ENCODE data around the gene FTO. TPM values are rescaled to one million over a fixed set of nuclear protein-coding genes. Genes with fewer than 3 reads are reported as not detected.

Gene FTO
- total and polyA plus RNA-seq, 2 of the 8 experiments (the other 6 are each of a cell fraction or from before 2014, with no cell fraction given) = 34.5 to 59.8 TPM

DNA sequence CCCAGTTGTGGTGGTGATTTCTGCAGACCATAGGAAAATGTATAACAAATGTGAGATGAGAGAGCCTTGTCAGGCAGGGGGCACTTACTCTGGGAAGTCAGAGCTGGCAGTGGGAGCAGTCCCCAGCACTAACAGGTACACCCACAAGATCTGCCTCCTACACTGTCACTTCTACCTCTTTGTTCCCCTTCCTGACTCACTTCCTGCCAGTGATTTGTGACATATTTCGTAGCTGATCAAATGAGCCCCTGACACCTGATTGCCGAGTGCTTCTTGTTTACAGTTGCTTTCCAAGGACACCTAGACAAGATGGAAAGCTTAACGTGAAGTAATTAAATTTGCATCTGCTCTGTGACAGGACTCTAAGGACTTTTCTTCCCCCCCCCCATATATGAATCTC lies 40.5 kb downstream of the FTO start (continued):
- TF ChIP-seq, protein P1, sequence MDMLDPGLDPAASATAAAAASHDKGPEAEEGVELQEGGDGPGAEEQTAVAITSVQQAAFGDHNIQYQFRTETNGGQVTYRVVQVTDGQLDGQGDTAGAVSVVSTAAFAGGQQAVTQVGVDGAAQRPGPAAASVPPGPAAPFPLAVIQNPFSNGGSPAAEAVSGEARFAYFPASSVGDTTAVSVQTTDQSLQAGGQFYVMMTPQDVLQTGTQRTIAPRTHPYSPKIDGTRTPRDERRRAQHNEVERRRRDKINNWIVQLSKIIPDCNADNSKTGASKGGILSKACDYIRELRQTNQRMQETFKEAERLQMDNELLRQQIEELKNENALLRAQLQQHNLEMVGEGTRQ (IDR thresholded peaks at IDR 0.05; ENCODE audit: low read length) = no peak
- TF ChIP-seq NANOG (IDR thresholded peaks at IDR 0.05; ENCODE audit: insufficient read depth, low read depth, low read length, poor library complexity, severe bottlenecking) (no peak), JUN (IDR thresholded peaks at IDR 0.05; ENCODE audit: low read depth, low read length) (no peak), RNF2 (IDR thresholded peaks at IDR 0.05; ENCODE audit: borderline replicate concordance, low read depth, low read length, missing control alignments, poor library complexity, severe bottlenecking) (no peak), SUZ12 (IDR thresholded peaks at IDR 0.05; ENCODE audit: low read length) (no peak), BCL11A (IDR thresholded peaks at IDR 0.05; ENCODE audit: low read depth in 2 of 2, low read length in 2 of 2) (no peak), SRF (IDR thresholded peaks at IDR 0.05; ENCODE audit: low read depth, low read length) (no peak), BACH1 (IDR thresholded peaks at IDR 0.05; ENCODE audit: low read length) (no peak), CHD1 (IDR thresholded peaks at IDR 0.05; ENCODE audit: low read depth, low read length) (no peak)

Measured in H1 (cell line).